ENCODE data around the gene ROR1. TPM values are rescaled to one million over a fixed set of nuclear protein-coding genes. Genes with fewer than 3 reads are reported as not detected.

The ROR1 gene
- total and polyA plus RNA-seq, 2 of the 4 experiments (the other 2 are of a cell fraction) = 4.4 to 10.0 TPM

DNA sequence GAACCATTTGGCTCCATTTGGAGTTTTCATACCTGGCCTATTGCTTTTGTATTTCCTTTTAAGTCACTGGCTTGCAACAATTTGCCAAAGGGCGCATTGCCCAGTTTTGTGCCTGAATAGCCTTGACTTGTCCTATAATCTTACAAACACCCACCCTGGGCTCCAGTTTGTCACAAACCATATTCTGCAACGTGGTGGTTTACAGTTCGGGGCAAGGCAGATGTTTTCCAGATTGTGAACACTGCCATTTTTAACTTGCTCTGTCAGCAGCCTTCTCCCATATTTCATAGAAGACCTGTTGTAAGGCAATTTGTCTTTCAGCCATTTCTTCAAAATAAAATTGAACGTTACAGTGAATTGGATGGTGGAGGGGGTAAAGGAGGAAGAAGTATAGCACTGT is 376.4 kb downstream of the ROR1 start:
- TF ChIP-seq SMC3 (IDR thresholded peaks at IDR 0.05; ENCODE audit: low read depth, low read length) (no peak), CTCF (conservative IDR thresholded peaks at IDR 0.05; ENCODE audit: low read depth, low read length) (no peak), NFE2L2 (IDR thresholded peaks at IDR 0.05; ENCODE audit: low read depth, low read length) (no peak), CEBPB (IDR thresholded peaks at IDR 0.05; ENCODE audit: low read depth, low read length) (no peak), USF2 (IDR thresholded peaks at IDR 0.05; ENCODE audit: low read depth, low read length) (no peak), POLR2A (IDR thresholded peaks at IDR 0.05; ENCODE audit: low read depth, low read length) (no peak), RAD21 (IDR thresholded peaks at IDR 0.05; ENCODE audit: low read length) (no peak), MAZ (IDR thresholded peaks at IDR 0.05; ENCODE audit: borderline replicate concordance, low read depth, low read length) (no peak), RCOR1 (IDR thresholded peaks at IDR 0.05; ENCODE audit: insufficient replicate concordance, low read length) (no peak), FOS (IDR thresholded peaks at IDR 0.05; ENCODE audit: low read depth, low read length) (no peak), MXI1 (IDR thresholded peaks at IDR 0.05; ENCODE audit: borderline replicate concordance, low read depth, low read length) (no peak), MAFK (IDR thresholded peaks at IDR 0.05; ENCODE audit: low read depth, low read length) (no peak), CHD1 (IDR thresholded peaks at IDR 0.05; ENCODE audit: low read depth, low read length) (no peak), BHLHE40 (IDR thresholded peaks at IDR 0.05; ENCODE audit: low read depth, low read length) (no peak), RFX5 (IDR thresholded peaks at IDR 0.05; ENCODE audit: low read depth, low read length) (no peak)
- TF ChIP-seq, protein P1, sequence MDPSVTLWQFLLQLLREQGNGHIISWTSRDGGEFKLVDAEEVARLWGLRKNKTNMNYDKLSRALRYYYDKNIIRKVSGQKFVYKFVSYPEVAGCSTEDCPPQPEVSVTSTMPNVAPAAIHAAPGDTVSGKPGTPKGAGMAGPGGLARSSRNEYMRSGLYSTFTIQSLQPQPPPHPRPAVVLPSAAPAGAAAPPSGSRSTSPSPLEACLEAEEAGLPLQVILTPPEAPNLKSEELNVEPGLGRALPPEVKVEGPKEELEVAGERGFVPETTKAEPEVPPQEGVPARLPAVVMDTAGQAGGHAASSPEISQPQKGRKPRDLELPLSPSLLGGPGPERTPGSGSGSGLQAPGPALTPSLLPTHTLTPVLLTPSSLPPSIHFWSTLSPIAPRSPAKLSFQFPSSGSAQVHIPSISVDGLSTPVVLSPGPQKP (IDR thresholded peaks at IDR 0.05; ENCODE audit: borderline replicate concordance, low read depth, low read length) = no peak
- 100% methylated on average over 1 of the region's 4 CpGs; no CpG with 5 or more reads in 1 of the 2 experiments for WGBS, 2 experiments (ENCODE audit: extremely low coverage in 2 of 2, insufficient read length in 1 of 2)

More for the DNA sequence above, 376.4 kb downstream of the ROR1 start:
- no peak overlapping the region for H3K14ac ChIP-seq (replicated peaks; ENCODE audit: low read depth, low read length)
- H2AK9ac ChIP-seq (replicated peaks; ENCODE audit: low read depth, low read length, poor library complexity) = no peak overlapping the region
- dilution Hi-C loops (cut with HindIII; ENCODE audit: low sequenced_read_pairs, unreplicated experiment) = no loop called here
- no peak overlapping the region for H3K9ac ChIP-seq (ENCODE audit: low read depth, low read length)
- H3K9me3 ChIP-seq (ENCODE audit: control insufficient read depth, insufficient read depth, low read length) = no peaks in the 10 kb centered on the region
- H3K9me1 ChIP-seq (ENCODE audit: insufficient read depth, low read length) = no peaks in the 10 kb centered on the region
- H4K20me1 ChIP-seq (ENCODE audit: insufficient read depth, low read length) = no peaks in the 10 kb centered on the region
- no peaks in the 10 kb centered on the region for H3K27me3 ChIP-seq (ENCODE audit: control insufficient read depth, insufficient read depth, low read length)
- no peak overlapping the region for H3K27ac ChIP-seq (ENCODE audit: insufficient read depth, low read length)
- no peak overlapping the region for H3K23ac ChIP-seq (ENCODE audit: low read depth, low read length)
- no peak overlapping the region for H2BK120ac ChIP-seq (ENCODE audit: low read depth, low read length)
- DNase-seq (no peak), ATAC-seq (ENCODE audit: low read depth) (no peak)
- no peak overlapping the region for H2BK15ac ChIP-seq (ENCODE audit: low read depth, low read length)
- H3K4me1 ChIP-seq (ENCODE audit: control insufficient read depth, insufficient read depth, low read length) = no peaks in the 10 kb centered on the region
- H3K36me3 ChIP-seq (ENCODE audit: control insufficient read depth, insufficient read depth, low read length) = no peaks in the 10 kb centered on the region
- intact Hi-C loops (cut with micrococcal nuclease) = no loop called here
- H3K56ac ChIP-seq (ENCODE audit: extremely low read depth, insufficient read depth, low read length) = no peak overlapping the region
- ChIA-PET CTCF (interaction anchor here (0.6 kb wide), 1 partner anchor 13 kb away, joined by 4 read pairs; no protein-coding TSS in a partner anchor), POLR2A (ENCODE audit: unreplicated experiment) (no interaction called here)
- H3K18ac ChIP-seq (ENCODE audit: low read depth, low read length) = no peak overlapping the region
- no peak overlapping the region for H4K8ac ChIP-seq (ENCODE audit: low read depth in 2 of 2, low read length in 2 of 2)
- H3K79me1 ChIP-seq (ENCODE audit: low read depth in 1 of 2, low read length in 2 of 2) = no peaks in the 10 kb centered on the region
- H2AFZ ChIP-seq (replicated peaks; ENCODE audit: low read length, poor library complexity) = no peak overlapping the region
- H3K4me2 ChIP-seq (ENCODE audit: low read depth, low read length) = no peak overlapping the region
- no peak overlapping the region for H2AK5ac ChIP-seq (ENCODE audit: low read depth, low read length)
- no peak overlapping the region for H3K4ac ChIP-seq (ENCODE audit: low read depth, low read length)
- no peak overlapping the region for H2BK5ac ChIP-seq (ENCODE audit: low read depth, low read length, poor library complexity, severe bottlenecking)
- in situ Hi-C loops (cut with MboI; ENCODE audit: low sequenced_read_pairs) = no loop called here
- no peak overlapping the region for H4K5ac ChIP-seq (ENCODE audit: low read depth, low read length)
- no peak overlapping the region for H3K4me3 ChIP-seq (ENCODE audit: insufficient read depth, low read depth, low read length)
- no TSS peak for BruUV-seq (replicated peaks)
- H2BK20ac ChIP-seq (ENCODE audit: low read depth, low read length) = no peak overlapping the region
- no peak overlapping the region for H4K91ac ChIP-seq (ENCODE audit: insufficient read depth, low read depth, low read length)
